HEK293 (cell line): ENCODE data around the gene MAP3K5.

ENCODE experiments used
- CTCF ChIA-PET: fragments of 350-600 bp; formaldehyde crosslinking; extraction: SDS; loops from one replicate; lab custom pipeline; 2021; ENCODE audit warnings: antibody characterized with exemption; lab: Yijun Ruan, JAX
- POLR2A ChIA-PET: fragments of 300-600 bp; formaldehyde crosslinking; extraction: SDS; loops from one replicate; lab custom pipeline; 2020; ENCODE audit warnings: antibody characterized with exemption, inconsistent platforms; lab: Yijun Ruan, JAX
- H3K27ac ChIP-seq: fragments of 200-500 bp; sonication (Bioruptor generic); 2 replicates; pipeline ENCODE4 v1.5.1; 2014; ENCODE audit warnings: low read depth, low read length, control low read depth, inconsistent platforms; ENCODE audit errors: extremely low read depth
- H3K36me3 ChIP-seq, 2 experiments: fragments of 200-500 bp in 1 of 2; sonication (Bioruptor generic) in 1 of 2; 1 replicate in 1 of 2; 2 replicates in 1 of 2; pipeline ENCODE4 v1.5.1; 2014 to 2017; ENCODE audit warnings: inconsistent platforms in 2 of 2, low read length in 2 of 2; ENCODE audit not compliant: control insufficient read depth in 2 of 2, insufficient read depth in 1 of 2
- H3K4me1 ChIP-seq: fragments of 200-500 bp; sonication (Bioruptor generic); 2 replicates; pipeline ENCODE4 v1.5.1; 2014; ENCODE audit warnings: mild to moderate bottlenecking, low read length, inconsistent platforms; ENCODE audit not compliant: control insufficient read depth, insufficient read depth
- H3K4me3 ChIP-seq: 2 replicates; pipeline ENCODE4 v1.5.1; 2011; ENCODE audit warnings: low read depth, mild to moderate bottlenecking, control low read depth, low read length, moderate library complexity
- H3K9me3 ChIP-seq: fragments of 200-500 bp; sonication (Bioruptor generic); 2 replicates; pipeline ENCODE4 v1.5.1; 2014; ENCODE audit warnings: low read depth, low read length, inconsistent platforms; ENCODE audit not compliant: control insufficient read depth, insufficient read depth
- ATF2 ChIP-seq: fragments of 450-650 bp; formaldehyde crosslinking; IDR thresholded peaks from 2 replicates; pipeline ENCODE4 v1.5.1; 2016; ENCODE audit warnings: missing biosample characterization, missing genetic modification characterization, low read depth
- BCL6B ChIP-seq: fragments of 450-650 bp; formaldehyde crosslinking; IDR thresholded peaks from 2 replicates; pipeline ENCODE4 v1.5.1; 2017; ENCODE audit warnings: missing biosample characterization, missing genetic modification characterization
- ELK4 ChIP-seq: IDR thresholded peaks from 2 replicates; pipeline ENCODE4 v1.6.1; 2011; ENCODE audit warnings: mild to moderate bottlenecking, low read depth, low read length, borderline replicate concordance
- KLF10 ChIP-seq: fragments of 450-650 bp; IDR thresholded peaks from 2 replicates; pipeline ENCODE4 v1.5.1; 2018; ENCODE audit warnings: missing biosample characterization, mild to moderate bottlenecking, missing genetic modification characterization
- PATZ1 ChIP-seq: fragments of 450-650 bp; formaldehyde crosslinking; IDR thresholded peaks from 2 replicates; pipeline ENCODE4 v1.5.1; 2016; ENCODE audit warnings: missing biosample characterization, missing genetic modification characterization
- WT1 ChIP-seq: fragments of 450-650 bp; formaldehyde crosslinking; IDR thresholded peaks from 2 replicates; pipeline ENCODE4 v1.5.1; 2016; ENCODE audit warnings: missing biosample characterization, missing genetic modification characterization
- ZBTB21 ChIP-seq: fragments of 450-650 bp; formaldehyde crosslinking; IDR thresholded peaks from 2 replicates; pipeline ENCODE4 v1.5.1; 2017; ENCODE audit warnings: missing biosample characterization, missing genetic modification characterization
- ZBTB49 ChIP-seq: fragments of 450-650 bp; formaldehyde crosslinking; IDR thresholded peaks from 2 replicates; pipeline ENCODE4 v1.5.1; 2016; ENCODE audit warnings: missing biosample characterization, missing genetic modification characterization, low read depth
- ZBTB6 ChIP-seq: fragments of 450-650 bp; formaldehyde crosslinking; IDR thresholded peaks from 2 replicates; pipeline ENCODE4 v1.5.1; 2017; ENCODE audit warnings: missing biosample characterization, missing genetic modification characterization
- ZNF10 ChIP-seq: fragments of 450-650 bp; formaldehyde crosslinking; IDR thresholded peaks from 2 replicates; pipeline ENCODE4 v1.5.1; 2017; ENCODE audit warnings: missing biosample characterization, missing genetic modification characterization
- ZNF350 ChIP-seq: fragments of 450-650 bp; formaldehyde crosslinking; IDR thresholded peaks from 2 replicates; pipeline ENCODE4 v1.5.0; 2017; ENCODE audit warnings: missing biosample characterization, mild to moderate bottlenecking, missing genetic modification characterization
- ZNF404 ChIP-seq: fragments of 450-650 bp; formaldehyde crosslinking; IDR thresholded peaks from 2 replicates; pipeline ENCODE4 v1.5.1; 2017; ENCODE audit warnings: missing biosample characterization, missing genetic modification characterization
- ZNF560 ChIP-seq: fragments of 450-650 bp; formaldehyde crosslinking; IDR thresholded peaks from 2 replicates; pipeline ENCODE4 v1.5.1; 2017; ENCODE audit warnings: missing biosample characterization, missing genetic modification characterization, borderline replicate concordance
- ZNF621 ChIP-seq: fragments of 450-650 bp; formaldehyde crosslinking; IDR thresholded peaks from 2 replicates; pipeline ENCODE4 v1.5.1; 2017; ENCODE audit warnings: missing biosample characterization, missing genetic modification characterization
- ZNF623 ChIP-seq: fragments of 450-650 bp; formaldehyde crosslinking; IDR thresholded peaks from 2 replicates; pipeline ENCODE4 v1.5.1; 2016; ENCODE audit warnings: missing biosample characterization, missing genetic modification characterization
- ZNF626 ChIP-seq: fragments of 450-650 bp; sonication (Bioruptor Pico); formaldehyde crosslinking; IDR thresholded peaks from 2 replicates; pipeline ENCODE4 v1.5.1; 2018; ENCODE audit warnings: missing biosample characterization, missing genetic modification characterization, inconsistent platforms
- ZNF629 ChIP-seq: fragments of 450-650 bp; formaldehyde crosslinking; IDR thresholded peaks from 2 replicates; pipeline ENCODE4 v1.5.1; 2017; ENCODE audit warnings: missing biosample characterization, missing genetic modification characterization

MAP3K5 gene

GRCh38 chr6:136728976-136729515 is 63.2 kb downstream of the MAP3K5 start:
- Histone ChIP-seq H3K4me3 (no peak overlapping the region), H3K9me3 (no peaks in the 10 kb centered on the region), H3K4me1 (peaks cover 6% of the 10 kb centered on the region; the same call in 1 of the 2 replicates), H3K27ac (no peak overlapping the region), H3K36me3 (no peaks in the 10 kb centered on the region)
- TF ChIP-seq ZNF629 (tag by site-specific recombination): peak; percentile 54
- TF ChIP-seq ATF2: peak; percentile 85
- TF ChIP-seq ZBTB6: no peak
- peak; percentile 39; the same call in 1 of the 2 replicates for TF ChIP-seq ZBTB21 (tag by site-specific recombination)
- no peak for TF ChIP-seq BCL6B (tag by site-specific recombination)
- TF ChIP-seq ZNF626: no peak
- TF ChIP-seq ELK4: no peak
- TF ChIP-seq ZNF350 (tag by site-specific recombination): 0 out of 2 replicates have a peak, but pooled peaks have one; percentile 17
- ChIA-PET POLR2A (no interaction called here), CTCF (interaction anchor here (0.6 to 0.7 kb wide), 3 partner anchors 8 to 181 kb away, joined by 3 to 4 read pairs (median 3); no protein-coding TSS in a partner anchor)

- CTCF ChIA-PET: interaction anchor here (0.6 to 0.7 kb wide), 3 partner anchors 13 to 540 kb away, joined by 3 read pairs; no protein-coding TSS in a partner anchor
- TF ChIP-seq ZNF10 (tag by site-specific recombination) (no peak), ZNF621 (tag by site-specific recombination) (no peak), ZNF623 (no peak), ZNF404 (no peak), ZNF560 (tag by site-specific recombination) (no peak), KLF10 (no peak), PATZ1 (no peak), WT1 (peak; percentile 81), ZBTB49 (tag by site-specific recombination) (no peak)
- POLR2A ChIA-PET: interaction anchor here (1.8 kb wide), 1 partner anchor 64 kb away, joined by 7 read pairs; the partner anchor contains the start of gene MAP3K5
Measured at GRCh38 chr6:136728033-136728939, 64.0 kb downstream of the MAP3K5 start.

More at GRCh38 chr6:136728033-136728939, 64.0 kb downstream of the MAP3K5 start:
- Histone ChIP-seq H3K4me3 (no peak overlapping the region), H3K27ac (no peak overlapping the region), H3K9me3 (no peaks in the 10 kb centered on the region), H3K4me1 (peaks cover 11% of the 10 kb centered on the region; the same call in 1 of the 2 replicates), H3K36me3 (no peaks in the 10 kb centered on the region)
